HG03439 (cell line): ENCODE data around the gene BDKRB2.

ENCODE experiments used
- ATAC-seq: cut with Tn5 transposase; IDR thresholded peaks from one replicate; pipeline ENCODE4 v1.9.1; 2021; ENCODE audit warnings: mild to moderate bottlenecking, moderate library complexity; ENCODE audit not compliant: unreplicated experiment

BDKRB2 gene

GRCh38 chr14:96176275-96176674 is 28.4 kb upstream of the BDKRB2 start:
- no peak for ATAC-seq

GRCh38 chr14:96176811-96177211 is 27.8 kb upstream of the BDKRB2 start:
- no peak for ATAC-seq

DNA sequence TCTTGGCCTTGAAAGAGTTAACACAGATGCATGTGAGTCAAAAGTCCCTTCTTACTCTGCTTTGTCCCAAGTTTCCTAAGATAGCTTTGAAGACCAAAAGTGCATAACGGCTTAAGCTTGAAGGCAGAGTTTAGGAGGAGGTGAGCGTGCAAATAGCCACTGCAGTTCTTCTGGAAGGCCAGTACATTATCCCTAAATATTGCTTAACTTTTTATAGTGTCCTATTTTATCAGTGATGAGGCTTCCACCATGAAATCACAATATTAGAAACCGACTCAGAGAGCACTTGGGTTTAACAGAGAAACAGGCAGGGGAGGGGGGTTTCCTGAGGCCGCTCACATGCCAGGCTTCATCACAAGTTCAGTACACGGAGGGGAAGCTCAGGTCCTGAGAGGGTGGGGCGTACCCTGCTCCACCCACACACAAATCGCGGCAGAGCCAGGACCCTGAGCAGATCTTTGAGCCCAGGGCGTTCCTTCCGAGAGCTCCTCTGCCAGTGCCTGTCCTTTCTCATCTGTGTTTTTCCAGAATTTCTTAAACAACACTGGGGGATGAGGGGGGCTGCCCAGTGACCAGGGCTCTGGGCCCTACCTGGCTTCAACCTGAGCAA is 26.8 kb upstream of the BDKRB2 start:
- no peak for ATAC-seq

DNA sequence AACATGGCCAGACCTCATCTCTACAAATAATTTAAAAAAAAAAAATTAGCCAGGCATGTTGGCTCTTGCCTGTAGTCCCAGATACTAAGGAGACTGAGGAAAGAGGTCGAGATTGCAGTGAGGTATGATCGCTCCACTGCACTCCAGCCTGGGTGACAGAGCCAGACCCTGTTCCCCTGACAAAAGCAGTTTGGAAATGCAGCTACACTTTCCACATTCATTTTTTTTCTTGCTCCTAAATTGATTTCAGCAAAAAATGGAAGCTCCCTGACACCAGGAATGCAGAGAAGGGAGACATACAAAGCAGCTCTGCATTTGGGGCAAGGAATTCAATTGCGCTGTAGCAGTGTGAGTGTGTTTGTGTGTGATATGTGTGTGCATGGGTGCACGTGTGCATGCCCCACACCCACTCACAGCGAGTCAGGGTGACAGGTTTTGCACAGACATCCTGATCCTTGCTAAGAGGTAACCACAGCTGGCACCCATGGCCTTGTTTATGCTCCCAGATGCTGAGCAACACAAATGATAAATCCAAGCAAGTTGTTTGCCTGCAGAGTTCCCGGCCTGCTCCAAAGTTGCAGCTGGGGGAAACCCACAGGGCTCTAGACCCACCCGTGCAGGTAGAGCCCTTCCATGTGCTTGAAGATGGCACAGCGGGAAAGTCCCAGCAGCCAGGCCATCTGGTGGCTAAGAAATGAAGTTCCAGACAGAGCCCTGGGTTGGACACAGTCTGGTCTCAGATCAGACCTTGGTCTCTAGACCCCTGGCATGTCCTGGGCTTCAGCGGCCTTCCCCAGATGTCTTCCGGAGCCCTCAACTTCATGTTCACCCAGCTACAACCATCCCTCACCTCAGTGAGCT is 25.9 kb upstream of the BDKRB2 start:
- no peak for ATAC-seq

- no peak for ATAC-seq
Measured at GRCh38 chr14:96180043-96180874, 24.4 kb upstream of the BDKRB2 start.

GRCh38 chr14:96181186-96182056 is 23.2 kb upstream of the BDKRB2 start:
- no peak for ATAC-seq

DNA sequence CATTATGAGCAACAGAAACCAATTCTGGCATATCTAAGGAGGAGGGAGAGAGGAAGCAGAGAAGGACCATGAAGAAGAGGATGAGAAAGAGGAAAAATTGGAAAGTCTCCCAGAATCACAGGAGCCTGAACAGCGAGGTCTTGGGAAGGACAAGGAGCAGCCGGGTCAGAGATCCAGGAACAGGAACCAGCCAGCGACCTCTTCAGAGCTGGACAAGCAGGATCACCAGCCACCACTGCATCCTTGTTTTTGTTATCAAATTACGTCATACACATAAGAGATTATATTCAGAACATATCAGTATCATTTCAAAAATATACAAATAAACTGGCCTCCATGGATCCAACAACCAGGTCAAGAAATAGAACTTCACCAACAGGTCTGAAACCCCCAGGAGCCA is 22.1 kb upstream of the BDKRB2 start:
- no peak for ATAC-seq

GRCh38 chr14:96184737-96185136 is 19.9 kb upstream of the BDKRB2 start:
- ATAC-seq = no peak

DNA sequence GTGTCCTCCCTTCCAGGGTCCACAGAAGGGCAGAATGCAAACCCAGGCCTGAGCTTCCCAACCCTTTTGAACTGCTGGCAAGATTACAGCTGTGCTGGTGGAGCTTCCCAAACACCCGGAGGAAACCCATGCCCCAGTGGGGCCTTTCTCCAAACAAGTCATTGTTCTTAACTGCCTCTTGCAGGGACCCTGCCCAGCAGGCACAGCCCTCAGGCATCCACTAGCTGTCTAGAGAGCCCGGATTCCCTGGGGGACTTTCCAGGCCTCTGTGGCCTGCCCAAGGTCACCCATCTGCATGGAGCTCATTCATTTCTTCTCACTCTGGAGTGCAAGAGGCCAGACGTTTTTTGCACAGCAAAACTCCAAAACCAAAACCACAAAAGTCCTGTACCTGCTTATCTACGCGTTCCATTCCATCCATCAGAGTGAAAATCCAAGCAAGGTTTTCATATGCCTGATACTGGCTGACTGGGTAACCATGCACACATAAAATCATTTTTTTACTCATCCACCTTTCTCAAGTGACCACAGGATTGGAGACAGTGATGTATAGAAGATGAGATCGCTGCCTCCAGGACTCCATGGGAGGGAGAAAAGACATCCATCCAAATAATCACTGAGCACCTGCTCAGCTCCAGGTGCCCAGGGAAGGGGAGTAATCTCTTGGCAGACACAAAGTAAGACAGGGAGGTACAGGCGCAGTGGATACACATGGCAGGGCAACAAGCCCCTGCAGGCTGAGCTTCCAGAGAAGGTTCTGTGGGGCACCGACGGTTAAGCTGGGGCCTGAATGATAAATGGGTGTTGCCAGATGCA is 17.2 kb upstream of the BDKRB2 start:
- no peak for ATAC-seq

DNA sequence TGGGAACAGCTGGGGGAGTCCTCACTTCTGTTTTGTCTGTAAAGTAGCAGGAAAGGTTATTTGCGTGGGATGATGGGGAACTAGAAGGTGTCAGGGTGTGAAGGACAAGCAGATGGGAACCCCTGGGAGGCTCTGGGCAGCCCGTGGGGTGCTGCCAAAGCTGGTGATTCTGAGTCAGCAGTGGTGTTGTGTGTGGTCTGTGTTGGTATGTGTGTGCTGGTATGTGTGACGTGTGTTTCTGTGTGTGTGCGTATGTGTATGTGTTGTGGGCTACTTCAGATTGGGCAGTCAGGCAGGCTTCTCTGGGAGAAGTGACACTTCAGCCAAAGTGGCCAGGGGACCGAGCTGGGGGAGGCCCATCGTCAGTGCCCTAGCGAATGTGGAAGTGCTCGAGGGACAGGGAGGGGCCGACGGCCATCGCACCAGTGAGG is 15.3 kb upstream of the BDKRB2 start:
- peak; percentile 60 for ATAC-seq

DNA sequence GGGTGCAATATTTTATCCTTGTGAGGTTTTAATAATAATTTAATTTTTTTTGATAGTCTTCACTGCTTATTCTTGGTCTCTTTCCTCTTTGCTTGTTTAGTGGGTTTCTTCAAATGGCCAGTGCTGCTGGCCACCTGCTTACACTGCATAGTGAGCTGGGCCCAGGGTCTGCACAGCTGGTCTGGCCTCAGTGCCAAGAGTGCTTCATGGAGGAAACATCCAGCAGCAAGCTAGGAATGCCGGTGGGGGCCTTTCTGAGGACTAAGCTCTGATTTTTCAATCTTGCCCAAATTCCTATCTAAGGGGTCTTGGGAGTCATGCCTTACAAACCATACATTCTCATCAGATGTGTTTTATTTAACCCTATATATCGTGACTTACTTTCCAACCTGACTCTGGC is 13.3 kb upstream of the BDKRB2 start:
- ATAC-seq = no peak

DNA sequence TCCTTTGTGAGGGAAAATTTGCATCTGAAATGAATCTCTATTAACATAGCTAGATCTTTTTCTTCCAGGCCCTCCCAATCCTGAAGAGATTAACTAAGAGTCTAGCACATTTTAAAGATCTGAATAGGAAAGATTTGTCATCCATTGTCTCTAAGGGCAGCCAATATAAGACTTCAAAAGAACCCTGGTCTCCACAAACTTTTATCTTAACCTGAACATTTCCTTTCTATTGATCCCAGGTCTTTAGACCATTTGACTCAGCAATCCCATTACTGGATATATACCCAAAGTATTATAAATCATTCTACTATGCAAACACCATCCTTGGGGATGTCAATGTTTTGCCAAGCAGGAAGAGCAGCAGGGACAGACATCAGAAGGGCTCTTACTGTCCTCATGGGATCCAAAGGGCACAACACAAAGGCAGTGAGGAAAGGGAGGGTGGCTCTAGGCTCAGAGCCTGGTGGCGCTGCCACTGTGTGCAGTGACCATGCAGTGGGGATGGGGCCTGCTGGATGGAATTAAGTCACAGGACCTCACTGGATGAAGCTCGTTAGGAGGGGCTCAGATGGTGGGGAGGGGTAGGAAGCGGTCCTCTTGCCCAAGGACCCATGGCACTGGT is 12.7 kb upstream of the BDKRB2 start:
- ATAC-seq = no peak

GRCh38 chr14:96192975-96193805 is 11.4 kb upstream of the BDKRB2 start:
- ATAC-seq = no peak

DNA sequence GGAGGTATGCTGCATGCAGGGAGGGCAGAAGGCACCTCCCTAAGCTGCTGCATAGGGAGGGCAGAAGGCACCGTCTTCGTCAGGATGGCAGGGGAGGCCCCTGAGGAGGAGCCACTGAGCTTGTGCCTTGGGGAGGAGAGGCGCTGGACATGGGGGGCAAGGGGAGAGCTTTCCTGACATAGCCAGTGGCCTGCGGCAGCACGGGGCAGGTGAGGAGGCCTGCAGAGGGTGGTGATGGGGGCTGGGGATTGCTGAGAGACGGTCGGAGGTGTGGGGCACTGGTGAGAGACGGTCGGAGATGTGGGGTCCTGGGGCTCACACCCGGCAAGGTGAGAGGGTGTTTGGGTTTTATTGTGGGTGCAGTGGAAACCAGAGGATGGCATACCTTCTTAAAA is 10.4 kb upstream of the BDKRB2 start:
- ATAC-seq = no peak

- no peak for ATAC-seq
Measured at GRCh38 chr14:96194657-96195431, 9.8 kb upstream of the BDKRB2 start.

- no peak for ATAC-seq
Measured at GRCh38 chr14:96195441-96196081, 9.1 kb upstream of the BDKRB2 start.

DNA sequence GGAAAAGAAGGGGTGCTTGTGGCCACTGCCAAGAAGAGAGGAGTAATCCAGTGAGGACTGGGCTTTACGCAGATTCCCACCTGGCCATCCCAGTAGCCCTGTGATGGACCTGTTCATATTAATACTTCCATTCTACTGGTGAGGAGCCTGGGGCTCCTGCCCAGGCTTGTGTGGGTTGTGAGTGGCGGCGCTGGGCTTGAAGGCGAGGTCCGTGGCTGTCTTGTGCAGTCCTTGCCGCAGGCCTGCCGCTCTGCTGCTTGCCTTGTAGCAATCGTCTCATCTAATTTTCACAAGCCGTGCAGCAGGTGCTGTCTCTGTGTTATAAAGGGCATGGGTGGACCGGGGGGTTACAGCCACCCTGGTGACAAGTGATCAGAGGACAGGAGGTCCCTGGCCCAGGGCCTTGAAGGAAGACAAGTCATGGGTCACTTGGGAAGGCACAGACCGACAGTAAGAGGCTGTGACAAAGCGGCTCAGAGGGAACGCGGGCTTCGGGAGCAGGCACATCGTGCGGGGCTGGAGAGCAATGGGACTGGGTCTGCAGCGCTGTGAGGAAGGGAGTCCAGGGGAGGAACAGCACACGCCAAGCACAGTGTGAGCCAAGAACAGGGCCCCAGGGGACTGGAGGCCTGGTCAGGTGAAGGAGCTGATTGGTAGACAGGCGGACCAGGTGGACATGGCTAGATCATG is 7.3 kb upstream of the BDKRB2 start:
- no peak for ATAC-seq
